Measurements from ENCODE around the gene EPHB6. TPM values are rescaled to one million over a fixed set of nuclear protein-coding genes. Genes with fewer than 3 reads are reported as not detected.

Gene EPHB6
- total RNA-seq, 4 donors from 2014 or later = 15.2 to 40.4 (median 26.1) TPM

GRCh38 chr7:142817506-142817905 is 37.4 kb upstream of the EPHB6 start:
- intact Hi-C loops (cut with DNase I) = no loop called here
- 45 to 60% methylated on average over 2 of the region's 2 CpGs for WGBS, 2 donors
- Histone ChIP-seq H3K4me3 (no peak overlapping the region), H3K9me3 (no peaks in the 10 kb centered on the region), H3K4me1 (no peaks in the 10 kb centered on the region), H3K27ac (no peak overlapping the region), H3K36me3 (no peaks in the 10 kb centered on the region), H3K27me3 (peaks cover 0 to 23% (median 0%) of the 10 kb centered on the region in 4 donors)
- DNase-seq = no peak
- TF ChIP-seq, protein P1, sequence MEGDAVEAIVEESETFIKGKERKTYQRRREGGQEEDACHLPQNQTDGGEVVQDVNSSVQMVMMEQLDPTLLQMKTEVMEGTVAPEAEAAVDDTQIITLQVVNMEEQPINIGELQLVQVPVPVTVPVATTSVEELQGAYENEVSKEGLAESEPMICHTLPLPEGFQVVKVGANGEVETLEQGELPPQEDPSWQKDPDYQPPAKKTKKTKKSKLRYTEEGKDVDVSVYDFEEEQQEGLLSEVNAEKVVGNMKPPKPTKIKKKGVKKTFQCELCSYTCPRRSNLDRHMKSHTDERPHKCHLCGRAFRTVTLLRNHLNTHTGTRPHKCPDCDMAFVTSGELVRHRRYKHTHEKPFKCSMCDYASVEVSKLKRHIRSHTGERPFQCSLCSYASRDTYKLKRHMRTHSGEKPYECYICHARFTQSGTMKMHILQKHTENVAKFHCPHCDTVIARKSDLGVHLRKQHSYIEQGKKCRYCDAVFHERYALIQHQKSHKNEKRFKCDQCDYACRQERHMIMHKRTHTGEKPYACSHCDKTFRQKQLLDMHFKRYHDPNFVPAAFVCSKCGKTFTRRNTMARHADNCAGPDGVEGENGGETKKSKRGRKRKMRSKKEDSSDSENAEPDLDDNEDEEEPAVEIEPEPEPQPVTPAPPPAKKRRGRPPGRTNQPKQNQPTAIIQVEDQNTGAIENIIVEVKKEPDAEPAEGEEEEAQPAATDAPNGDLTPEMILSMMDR (IDR thresholded peaks at IDR 0.05) = no peak
- TF ChIP-seq POLR2A (IDR thresholded peaks at IDR 0.05) = no peak

DNA sequence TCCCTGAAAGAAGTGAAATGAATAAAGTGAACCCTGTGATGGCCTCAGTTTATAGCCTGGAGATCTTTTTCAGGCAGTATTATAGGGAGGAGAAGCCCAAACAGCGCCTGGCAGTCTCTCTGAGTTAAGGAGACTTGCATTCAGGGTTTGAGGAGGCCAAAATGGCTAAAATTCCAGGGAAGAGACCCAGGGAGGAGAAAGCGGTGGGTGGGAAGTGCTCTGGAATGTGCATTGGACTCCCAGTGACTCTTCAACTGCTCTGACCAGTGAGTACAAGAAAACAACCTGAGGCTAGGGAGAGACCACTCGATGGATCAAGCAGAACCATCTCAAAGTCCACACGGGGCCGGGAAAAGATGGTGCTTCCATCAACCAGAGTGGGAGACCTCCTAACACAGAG is 35.3 kb upstream of the EPHB6 start:
- TF ChIP-seq, protein P1 (IDR thresholded peaks at IDR 0.05) = no peak
- no peak for TF ChIP-seq POLR2A (IDR thresholded peaks at IDR 0.05)

DNA sequence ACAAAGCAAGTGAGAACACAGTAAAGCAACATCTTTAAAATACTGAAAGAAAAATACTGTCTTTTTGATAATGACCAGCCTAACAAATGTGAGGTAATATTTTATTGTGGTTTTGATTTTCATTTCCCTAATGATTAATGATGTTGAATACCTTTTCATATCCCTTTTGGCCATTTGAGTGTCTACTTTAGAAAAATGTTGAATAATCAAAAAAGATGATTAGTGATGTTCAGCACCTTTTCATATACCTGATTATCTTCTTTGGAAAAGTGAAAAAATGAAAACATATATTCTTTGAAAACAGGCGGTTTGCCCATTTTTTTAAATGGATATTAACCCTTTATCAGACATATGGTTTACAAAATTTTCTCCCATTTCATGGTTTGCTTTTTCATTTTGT is 32.2 kb upstream of the EPHB6 start:
- no peaks in the 10 kb centered on the region for H3K9me3 ChIP-seq
- TF ChIP-seq, protein P1 (IDR thresholded peaks at IDR 0.05) = no peak
- no peak for TF ChIP-seq POLR2A (IDR thresholded peaks at IDR 0.05)
- DNase-seq = no peak
- intact Hi-C loops (cut with DNase I) = no loop called here
- H3K4me3 ChIP-seq = no peak overlapping the region
- H3K4me1 ChIP-seq = no peaks in the 10 kb centered on the region
- H3K27me3 ChIP-seq = peaks cover 0 to 12% (median 0%) of the 10 kb centered on the region in 4 donors
- H3K36me3 ChIP-seq = no peaks in the 10 kb centered on the region
- 0 to 5% methylated on average over 1 of the region's 1 CpG for WGBS, 2 donors
- H3K27ac ChIP-seq = no peak overlapping the region

More for the DNA sequence above, 35.3 kb upstream of the EPHB6 start:
- Histone ChIP-seq H3K4me1 (no peaks in the 10 kb centered on the region), H3K36me3 (no peaks in the 10 kb centered on the region), H3K27ac (no peak overlapping the region), H3K9me3 (no peaks in the 10 kb centered on the region), H3K27me3 (peaks cover 0 to 9% (median 0%) of the 10 kb centered on the region in 4 donors), H3K4me3 (no peak overlapping the region)
- intact Hi-C loops (cut with DNase I) = no loop called here
- 70 to 84% methylated on average over 5 of the region's 5 CpGs for WGBS, 2 donors
- DNase-seq = no peak

- 21 to 22% methylated on average over 1 of the region's 1 CpG for WGBS, 2 donors
- intact Hi-C loops (cut with DNase I) = no loop called here
- TF ChIP-seq POLR2A (IDR thresholded peaks at IDR 0.05) = no peak
- TF ChIP-seq, protein P1 (IDR thresholded peaks at IDR 0.05) = no peak
These were observed 26.9 kb upstream of the EPHB6 start for GRCh38 chr7:142827951-142828500.

GRCh38 chr7:142832417-142832816 is 22.5 kb upstream of the EPHB6 start:
- H3K27ac ChIP-seq = no peak overlapping the region
- 40 to 71% methylated on average over 2 of the region's 2 CpGs for WGBS, 2 donors
- TF ChIP-seq, protein P1 (IDR thresholded peaks at IDR 0.05) = no peak
- TF ChIP-seq POLR2A (IDR thresholded peaks at IDR 0.05) = no peak
- intact Hi-C loops (cut with DNase I) = no loop called here
- H3K4me1 ChIP-seq = no peaks in the 10 kb centered on the region
- no peak for DNase-seq
- H3K9me3 ChIP-seq = no peaks in the 10 kb centered on the region
- H3K4me3 ChIP-seq = no peak overlapping the region
- H3K36me3 ChIP-seq = no peaks in the 10 kb centered on the region
- H3K27me3 ChIP-seq = no peaks in the 10 kb centered on the region

More at GRCh38 chr7:142827951-142828500, 26.9 kb upstream of the EPHB6 start:
- Histone ChIP-seq H3K27ac (no peak overlapping the region), H3K4me3 (no peak overlapping the region), H3K4me1 (no peaks in the 10 kb centered on the region), H3K27me3 (peaks cover 0 to 3% (median 0%) of the 10 kb centered on the region in 4 donors), H3K36me3 (no peaks in the 10 kb centered on the region), H3K9me3 (no peaks in the 10 kb centered on the region)
- no peak for DNase-seq
